B cell (primary cell): ENCODE measurements around the gene DCAF15. TPM values are rescaled to one million over a fixed set of nuclear protein-coding genes. Genes with fewer than 3 reads are reported as not detected.

Experiments used
- ATAC-seq: fragments of 200-7000 bp; cut with Tn5 transposase; one replicate; pipeline ENCODE4 v1.10.0; 2021; ENCODE audit warnings: low read depth, mild to moderate bottlenecking, moderate number of reproducible peaks, moderate library complexity
- CTCF ChIA-PET: fragments of 350-600 bp; sonication (Branson Sonifier 250); formaldehyde crosslinking; loops from one replicate; lab custom pipeline; 2021; ENCODE audit warnings: antibody characterized with exemption, inconsistent platforms; lab: Charles Lee
- POLR2A ChIA-PET: fragments of 350-600 bp; sonication (Branson Sonifier 250); formaldehyde crosslinking; loops from one replicate; lab custom pipeline; 2021; ENCODE audit warnings: antibody characterized with exemption; lab: Charles Lee
- DNase-seq: peaks from one replicate; pipeline ENCODE4 v3.0.0; 2013
- H2AFZ ChIP-seq: 2 replicates; pipeline ENCODE4 v1.6.1; 2012; ENCODE audit warnings: mild to moderate bottlenecking, low read depth, low read length; ENCODE audit not compliant: insufficient read depth, poor library complexity, severe bottlenecking
- H3K27ac ChIP-seq, 2 donors: 1 replicate in 1 of 2; 2 replicates in 1 of 2; pipeline ENCODE4 v1.5.1; 2012 to 2013; ENCODE audit warnings: low read length in 2 of 2, mild to moderate bottlenecking in 2 of 2, moderate library complexity in 1 of 2
- H3K27me3 ChIP-seq, 4 experiments: fragments of 200-600 bp in 1 of 4; sonication (generic) in 1 of 4; replicated peaks in 1 of 4; 1 replicate in 2 of 4; 2 replicates in 2 of 4; pipeline versions ENCODE4 v1.6.1 to v1.7.0; 2013 to 2016; ENCODE audit warnings: low read length in 3 of 4, mild to moderate bottlenecking in 2 of 4, mixed read lengths in 1 of 4, moderate library complexity in 1 of 4; ENCODE audit not compliant: insufficient read depth in 4 of 4, control insufficient read depth in 3 of 4; ENCODE audit errors: control extremely low read depth in 1 of 4
- H3K36me3 ChIP-seq, 2 experiments: replicated peaks in 1 of 2; 1 replicate in 1 of 2; 2 replicates in 1 of 2; pipeline versions ENCODE4 v1.6.1 to v1.7.1; 2013; ENCODE audit warnings: low read length in 1 of 2; ENCODE audit not compliant: insufficient read depth in 2 of 2, control insufficient read depth in 1 of 2; ENCODE audit errors: control extremely low read depth in 1 of 2, extremely low read depth in 1 of 2
- H3K4me1 ChIP-seq, 2 donors: fragments of 200-600 bp in 1 of 2; sonication (generic) in 1 of 2; 1 replicate in 1 of 2; 2 replicates in 1 of 2; pipeline versions ENCODE4 v1.5.1 to v1.6.1; 2013 to 2017; ENCODE audit warnings: low read length in 2 of 2; ENCODE audit not compliant: control insufficient read depth in 2 of 2, insufficient read depth in 2 of 2
- H3K4me2 ChIP-seq: replicated peaks from 2 replicates; pipeline ENCODE3; 2012; ENCODE audit warnings: mild to moderate bottlenecking, low read depth, low read length; ENCODE audit not compliant: poor library complexity, severe bottlenecking
- H3K4me3 ChIP-seq, 5 experiments: fragments of 200-600 bp in 1 of 5; sonication (generic) in 1 of 5; 1 replicate in 3 of 5; 2 replicates in 2 of 5; pipeline versions ENCODE4 v1.5.1 to v1.7.0; 2011 to 2016; ENCODE audit warnings: low read length in 4 of 5, mild to moderate bottlenecking in 4 of 5, low read depth in 2 of 5, control low read depth in 1 of 5, moderate library complexity in 1 of 5; ENCODE audit not compliant: insufficient read depth in 1 of 5; ENCODE audit errors: control extremely low read depth in 1 of 5, extremely low read depth in 1 of 5
- H3K79me2 ChIP-seq: fragments of 200-600 bp; sonication (generic); one replicate; pipeline ENCODE4 v1.6.0; 2016; ENCODE audit warnings: low read length; ENCODE audit not compliant: control insufficient read depth, insufficient read depth
- H3K9ac ChIP-seq: fragments of 200-600 bp; sonication (generic); 2 replicates; pipeline ENCODE4 v1.6.1; 2017; ENCODE audit warnings: mild to moderate bottlenecking, low read length, moderate library complexity
- H3K9me3 ChIP-seq, 3 donors: one replicate each; pipeline versions ENCODE4 v1.6.1 to v1.7.1; 2013; ENCODE audit warnings: low read length in 2 of 3; ENCODE audit not compliant: control insufficient read depth in 2 of 3, insufficient read depth in 1 of 3; ENCODE audit errors: control extremely low read depth in 1 of 3
- H4K20me1 ChIP-seq: 2 replicates; pipeline ENCODE4 v1.6.0; 2012; ENCODE audit warnings: mild to moderate bottlenecking, low read length; ENCODE audit not compliant: insufficient read depth, control insufficient read depth, poor library complexity, severe bottlenecking
- H3K27ac Mint-ChIP-seq: one replicate; pipeline ENCODE4 v1.8.0; 2021; ENCODE audit warnings: mixed read lengths
- H3K27me3 Mint-ChIP-seq: one replicate; pipeline ENCODE4 v1.8.0; 2021; ENCODE audit warnings: mixed read lengths
- H3K4me1 Mint-ChIP-seq: one replicate; pipeline ENCODE4 v1.8.0; 2021; ENCODE audit warnings: mixed read lengths
- H3K4me3 Mint-ChIP-seq: one replicate; pipeline ENCODE4 v1.8.0; 2021; ENCODE audit warnings: mixed read lengths
- H3K9me3 Mint-ChIP-seq: one replicate; pipeline ENCODE4 v1.8.0; 2022; ENCODE audit warnings: mixed read lengths; ENCODE audit not compliant: insufficient read depth
- CTCF ChIP-seq: fragments of 200-600 bp; IDR thresholded peaks from one replicate; pipeline ENCODE4 v1.8.0; 2022; ENCODE audit warnings: antibody characterized with exemption, mild to moderate bottlenecking
- EZH2 ChIP-seq: IDR thresholded peaks from 2 replicates; pipeline ENCODE4 v1.6.1; 2012; ENCODE audit warnings: borderline replicate concordance, low read depth, mild to moderate bottlenecking, moderate library complexity, low read length; ENCODE audit not compliant: insufficient read depth, poor library complexity, severe bottlenecking
- WGBS: methylation state at CpG from one replicate; pipeline ENCODE4 v1.1.5; 2013; ENCODE audit warnings: missing lambda C conversion rate; ENCODE audit not compliant: insufficient coverage; 5-methylcytosine and 5-hydroxymethylcytosine counted together
- intact Hi-C: fragments of 100-400 bp; cut with micrococcal nuclease; formaldehyde crosslinking; loops from one replicate; pipeline ENCODE4 v1.10.0; 2022
- polyA plus RNA-seq: library from polyadenylated mRNA; depleted of rRNA; stranded (reverse); fragments of >200 nt; gene quantifications from 2 replicates; pipeline ENCODE4 v1.2.3, GENCODE V29; 2012
- total RNA-seq, 2 donors: library from RNA; stranded (reverse); fragments of 120-200 nt in 1 of 2; gene quantifications; 1 replicate in 1 of 2; 2 replicates in 1 of 2; pipeline versions ENCODE4 v1.2.3 to v1.2.4, GENCODE V29; 2013 to 2022

DCAF15 gene
- total and polyA plus RNA-seq, 2 donors (not counting 1 experiment from before 2014, with no cell fraction given): 116 to 157 TPM

- Histone ChIP-seq H3K27me3 (peaks cover 0 to 17% (median 10%) of the 10 kb centered on the region in 4 experiments), H2AFZ (no peak overlapping the region), H3K4me1 (peaks cover 0 to 4% of the 10 kb centered on the region in 2 donors), H3K27ac (no peak overlapping the region), H3K9me3 (peaks cover 0 to 6% (median 0%) of the 10 kb centered on the region in 3 donors), H3K4me2 (no peak overlapping the region), H3K36me3 (no peaks in the 10 kb centered on the region), H4K20me1 (no peaks in the 10 kb centered on the region), H3K9ac (no peak overlapping the region), H3K4me3 (no peak overlapping the region), H3K79me2 (no peaks in the 10 kb centered on the region)
- H3K27me3 Mint-ChIP-seq: peaks cover 8% of the 10 kb centered on the region
- POLR2A ChIA-PET: no interaction called here
- no peak for DNase-seq
- no peaks in the 10 kb centered on the region for H3K4me1 Mint-ChIP-seq
- CTCF ChIA-PET: no interaction called here
- no peak for ATAC-seq
- 100% methylated on average over 1 of the region's 1 CpG for WGBS
- no peak for TF ChIP-seq CTCF
- TF ChIP-seq EZH2: no peak
- intact Hi-C loops: no loop called here
- no peak overlapping the region for H3K4me3 Mint-ChIP-seq
- no peaks in the 10 kb centered on the region for H3K9me3 Mint-ChIP-seq
- H3K27ac Mint-ChIP-seq: no peak overlapping the region
Observed at GRCh38 chr19:13942023-13942684, 10.2 kb upstream of the DCAF15 start.

- H3K9ac ChIP-seq: no peak overlapping the region
- no peaks in the 10 kb centered on the region for H3K79me2 ChIP-seq
- H3K9me3 ChIP-seq: peaks cover 0 to 6% (median 0%) of the 10 kb centered on the region in 3 donors
- no peak for ATAC-seq
- DNase-seq: no peak
- no peaks in the 10 kb centered on the region for H4K20me1 ChIP-seq
- H3K4me3 Mint-ChIP-seq: no peak overlapping the region
- 100% methylated on average over 1 of the region's 4 CpGs for WGBS
- ChIA-PET POLR2A (no interaction called here), CTCF (interaction anchor here (0.6 to 2.2 kb wide), 4 partner anchors 40 to 96 kb away, joined by 3 to 5 read pairs (median 3); partner anchors contain the start of gene IL27RA)
- no peak overlapping the region for H3K4me3 ChIP-seq
- no peaks in the 10 kb centered on the region for H3K27me3 Mint-ChIP-seq
- H3K27ac Mint-ChIP-seq: no peak overlapping the region
- intact Hi-C loops: no loop called here
- H3K36me3 ChIP-seq: no peaks in the 10 kb centered on the region
- TF ChIP-seq CTCF (no peak), EZH2 (no peak)
- H3K4me2 ChIP-seq: no peak overlapping the region
- no peaks in the 10 kb centered on the region for H3K9me3 Mint-ChIP-seq
- H3K4me1 ChIP-seq: no peaks in the 10 kb centered on the region
- no peaks in the 10 kb centered on the region for H3K27me3 ChIP-seq
- H3K4me1 Mint-ChIP-seq: no peaks in the 10 kb centered on the region
- no peak overlapping the region for H2AFZ ChIP-seq
- no peak overlapping the region for H3K27ac ChIP-seq
Observed at GRCh38 chr19:13946414-13946813, 5.9 kb upstream of the DCAF15 start.
